Medulla oblongata (tissue), 1 donor: Measurements from ENCODE around the gene ANKRD28.
A peak's percentile ranks its signal among the peaks of the same experiment; 100 is the strongest.
"Not testable (repeated sequence)": the region's sequence is repeated elsewhere in the genome, so short reads cannot be mapped to it uniquely, and the experiment has no call there.

Experiments
- DNase-seq: peaks from one replicate; pipeline ENCODE4 v3.0.0-alpha.2; 2015; ENCODE audit errors: extremely low spot score

Gene ANKRD28

GRCh38 chr3:15771444-15771843, 26.3 kb downstream of the ANKRD28 start:
- no peak for DNase-seq

GRCh38 chr3:15769256-15769915, 28.4 kb downstream of the ANKRD28 start:
- no peak for DNase-seq

- no peak for DNase-seq
Observed at GRCh38 chr3:15768421-15769255, 29.1 kb downstream of the ANKRD28 start.

GRCh38 chr3:15766406-15766805, 31.4 kb downstream of the ANKRD28 start:
- DNase-seq = no peak

- no peak for DNase-seq
Observed at GRCh38 chr3:15758295-15758694, 39.5 kb downstream of the ANKRD28 start.

GRCh38 chr3:15757824-15758223, 40.0 kb downstream of the ANKRD28 start:
- DNase-seq = no peak

GRCh38 chr3:15756505-15756904, 41.3 kb downstream of the ANKRD28 start:
- no peak for DNase-seq

GRCh38 chr3:15755780-15756179, 42.0 kb downstream of the ANKRD28 start:
- no peak for DNase-seq

- DNase-seq = no peak
Observed at GRCh38 chr3:15755181-15755580, 42.6 kb downstream of the ANKRD28 start.

GRCh38 chr3:15754047-15754446, 43.7 kb downstream of the ANKRD28 start:
- DNase-seq = no peak

GRCh38 chr3:15753056-15753710, 44.6 kb downstream of the ANKRD28 start:
- DNase-seq = peak; percentile 61

- DNase-seq = no peak
Observed at GRCh38 chr3:15750879-15751278, 46.9 kb downstream of the ANKRD28 start.

GRCh38 chr3:15750143-15750542, 47.6 kb downstream of the ANKRD28 start:
- DNase-seq = no peak

GRCh38 chr3:15745896-15746295, 51.9 kb downstream of the ANKRD28 start:
- not testable (repeated sequence) for DNase-seq

GRCh38 chr3:15744176-15744575, 53.6 kb downstream of the ANKRD28 start:
- no peak for DNase-seq

- no peak for DNase-seq
Observed at GRCh38 chr3:15743587-15744009, 54.2 kb downstream of the ANKRD28 start.

- not testable (repeated sequence) for DNase-seq
Observed at GRCh38 chr3:15742236-15742635, 55.5 kb downstream of the ANKRD28 start.

- not testable (repeated sequence) for DNase-seq
Observed at GRCh38 chr3:15738616-15739005, 59.2 kb downstream of the ANKRD28 start.

- no peak for DNase-seq
Observed at GRCh38 chr3:15731024-15731423, 66.8 kb downstream of the ANKRD28 start.

- DNase-seq = no peak
Observed at GRCh38 chr3:15728766-15729165, 69.0 kb downstream of the ANKRD28 start.

- peak; percentile 21 for DNase-seq
Observed at GRCh38 chr3:15726881-15727280, 70.9 kb downstream of the ANKRD28 start.

- DNase-seq = no peak
Observed at GRCh38 chr3:15726043-15726442, 71.7 kb downstream of the ANKRD28 start.

GRCh38 chr3:15724446-15724845, 73.3 kb downstream of the ANKRD28 start:
- DNase-seq = no peak
